ENCODE results near the gene VSTM4.

VSTM4 gene

GRCh38 chr10:49071160-49071761 lies 44.1 kb downstream of the VSTM4 start:
- no peak overlapping the region for H3K18ac ChIP-seq (ENCODE audit: low read length)
- no peak overlapping the region for H2AK5ac ChIP-seq (ENCODE audit: low read length)
- H3K79me2 ChIP-seq (ENCODE audit: control insufficient read depth, insufficient read depth, low read length), result no peaks in the 10 kb centered on the region
- no peak overlapping the region for H3K4me2 ChIP-seq (ENCODE audit: low read length)
- H4K8ac ChIP-seq (ENCODE audit: low read depth, low read length), result no peak overlapping the region
- H2BK120ac ChIP-seq (ENCODE audit: low read depth, low read length), result no peak overlapping the region
- H2BK15ac ChIP-seq (replicated peaks; ENCODE audit: low read depth), result no peak overlapping the region
- H3K56ac ChIP-seq (ENCODE audit: low read length), result no peak overlapping the region
- WGBS (ENCODE audit: extremely low coverage, insufficient coverage, low lambda C conversion rate), result no CpG with 5 or more reads among the region's 7 CpGs
- H3K23ac ChIP-seq (ENCODE audit: low read length), result no peak overlapping the region
- H3K79me1 ChIP-seq (ENCODE audit: low read length), result no peaks in the 10 kb centered on the region
- no peak for DNase-seq
- H3K9ac ChIP-seq (ENCODE audit: low read length), result no peak overlapping the region
- no peak overlapping the region for H3K27ac ChIP-seq (ENCODE audit: low read depth, low read length)
- H3K27me3 ChIP-seq (ENCODE audit: insufficient read depth, low read length, poor library complexity), result no peaks in the 10 kb centered on the region
- no peaks in the 10 kb centered on the region for H3K36me3 ChIP-seq (ENCODE audit: control insufficient read depth, insufficient read depth, low read length)
- H3K4me3 ChIP-seq (ENCODE audit: low read length), result no peak overlapping the region
- no peak overlapping the region for H3K4ac ChIP-seq (ENCODE audit: low read depth, low read length)
- no peak overlapping the region for H2BK5ac ChIP-seq (ENCODE audit: low read length)
- no peaks in the 10 kb centered on the region for H3K4me1 ChIP-seq (ENCODE audit: control insufficient read depth, low read depth, low read length)
- H4K5ac ChIP-seq (ENCODE audit: low read length), result no peak overlapping the region

GRCh38 chr10:49070701-49071100 lies 44.6 kb downstream of the VSTM4 start:
- Histone ChIP-seq H2BK5ac (ENCODE audit: low read length) (no peak overlapping the region), H3K4me3 (ENCODE audit: low read length) (no peak overlapping the region), H3K27me3 (ENCODE audit: insufficient read depth, low read length, poor library complexity) (no peaks in the 10 kb centered on the region), H2BK15ac (replicated peaks; ENCODE audit: low read depth) (no peak overlapping the region), H4K8ac (ENCODE audit: low read depth, low read length) (no peak overlapping the region), H3K27ac (ENCODE audit: low read depth, low read length) (no peak overlapping the region), H3K9ac (ENCODE audit: low read length) (no peak overlapping the region), H2AK5ac (ENCODE audit: low read length) (no peak overlapping the region), H3K36me3 (ENCODE audit: control insufficient read depth, insufficient read depth, low read length) (no peaks in the 10 kb centered on the region), H3K23ac (ENCODE audit: low read length) (no peak overlapping the region), H3K18ac (ENCODE audit: low read length) (no peak overlapping the region), H3K4me1 (ENCODE audit: control insufficient read depth, low read depth, low read length) (no peaks in the 10 kb centered on the region), H3K4me2 (ENCODE audit: low read length) (no peak overlapping the region), H4K5ac (ENCODE audit: low read length) (no peak overlapping the region), H3K4ac (ENCODE audit: low read depth, low read length) (no peak overlapping the region), H3K79me2 (ENCODE audit: control insufficient read depth, insufficient read depth, low read length) (no peaks in the 10 kb centered on the region), H3K79me1 (ENCODE audit: low read length) (no peaks in the 10 kb centered on the region), H3K56ac (ENCODE audit: low read length) (no peak overlapping the region), H2BK120ac (ENCODE audit: low read depth, low read length) (no peak overlapping the region)
- DNase-seq, result no peak
- WGBS (ENCODE audit: extremely low coverage, insufficient coverage, low lambda C conversion rate), result no CpG with 5 or more reads among the region's 4 CpGs

GRCh38 chr10:49068672-49069217 lies 46.6 kb downstream of the VSTM4 start:
- H3K4ac ChIP-seq (ENCODE audit: low read depth, low read length), result no peak overlapping the region
- no peak overlapping the region for H4K8ac ChIP-seq (ENCODE audit: low read depth, low read length)
- no peaks in the 10 kb centered on the region for H3K79me2 ChIP-seq (ENCODE audit: control insufficient read depth, insufficient read depth, low read length)
- H3K36me3 ChIP-seq (ENCODE audit: control insufficient read depth, insufficient read depth, low read length), result no peaks in the 10 kb centered on the region
- no peak overlapping the region for H2BK15ac ChIP-seq (replicated peaks; ENCODE audit: low read depth)
- no peak overlapping the region for H3K27ac ChIP-seq (ENCODE audit: low read depth, low read length)
- H3K4me3 ChIP-seq (ENCODE audit: low read length), result no peak overlapping the region
- H3K56ac ChIP-seq (ENCODE audit: low read length), result no peak overlapping the region
- no peak overlapping the region for H3K9ac ChIP-seq (ENCODE audit: low read length)
- no peak overlapping the region for H4K5ac ChIP-seq (ENCODE audit: low read length)
- no peak overlapping the region for H3K4me2 ChIP-seq (ENCODE audit: low read length)
- no peak for DNase-seq
- H2AK5ac ChIP-seq (ENCODE audit: low read length), result no peak overlapping the region
- WGBS (ENCODE audit: extremely low coverage, insufficient coverage, low lambda C conversion rate), result no CpG with 5 or more reads among the region's 6 CpGs
- no peak overlapping the region for H2BK5ac ChIP-seq (ENCODE audit: low read length)
- H3K4me1 ChIP-seq (ENCODE audit: control insufficient read depth, low read depth, low read length), result no peaks in the 10 kb centered on the region
- H3K18ac ChIP-seq (ENCODE audit: low read length), result no peak overlapping the region
- no peak overlapping the region for H2BK120ac ChIP-seq (ENCODE audit: low read depth, low read length)
- no peaks in the 10 kb centered on the region for H3K79me1 ChIP-seq (ENCODE audit: low read length)
- H3K27me3 ChIP-seq (ENCODE audit: insufficient read depth, low read length, poor library complexity), result no peaks in the 10 kb centered on the region
- H3K23ac ChIP-seq (ENCODE audit: low read length), result no peak overlapping the region

- H3K9ac ChIP-seq (ENCODE audit: low read length), result no peak overlapping the region
- H2BK120ac ChIP-seq (ENCODE audit: low read depth, low read length), result no peak overlapping the region
- H2AK5ac ChIP-seq (ENCODE audit: low read length), result no peak overlapping the region
- no peak for DNase-seq
- H4K8ac ChIP-seq (ENCODE audit: low read depth, low read length), result no peak overlapping the region
- no peak overlapping the region for H3K27ac ChIP-seq (ENCODE audit: low read depth, low read length)
- no peaks in the 10 kb centered on the region for H3K79me1 ChIP-seq (ENCODE audit: low read length)
- H3K56ac ChIP-seq (ENCODE audit: low read length), result no peak overlapping the region
- H3K4ac ChIP-seq (ENCODE audit: low read depth, low read length), result no peak overlapping the region
- no peak overlapping the region for H3K18ac ChIP-seq (ENCODE audit: low read length)
- no peak overlapping the region for H3K23ac ChIP-seq (ENCODE audit: low read length)
- H3K36me3 ChIP-seq (ENCODE audit: control insufficient read depth, insufficient read depth, low read length), result no peaks in the 10 kb centered on the region
- H3K4me1 ChIP-seq (ENCODE audit: control insufficient read depth, low read depth, low read length), result no peaks in the 10 kb centered on the region
- WGBS (ENCODE audit: extremely low coverage, insufficient coverage, low lambda C conversion rate), result no CpG with 5 or more reads among the region's 8 CpGs
- H3K79me2 ChIP-seq (ENCODE audit: control insufficient read depth, insufficient read depth, low read length), result no peaks in the 10 kb centered on the region
- no peak overlapping the region for H2BK5ac ChIP-seq (ENCODE audit: low read length)
- no peak overlapping the region for H2BK15ac ChIP-seq (replicated peaks; ENCODE audit: low read depth)
- H3K4me2 ChIP-seq (ENCODE audit: low read length), result no peak overlapping the region
- no peaks in the 10 kb centered on the region for H3K27me3 ChIP-seq (ENCODE audit: insufficient read depth, low read length, poor library complexity)
- no peak overlapping the region for H4K5ac ChIP-seq (ENCODE audit: low read length)
- H3K4me3 ChIP-seq (ENCODE audit: low read length), result no peak overlapping the region
Observed at GRCh38 chr10:49068209-49068608, 47.1 kb downstream of the VSTM4 start.

GRCh38 chr10:49066944-49067730 lies 48.2 kb downstream of the VSTM4 start:
- WGBS (ENCODE audit: extremely low coverage, insufficient coverage, low lambda C conversion rate), result no CpG with 5 or more reads among the region's 5 CpGs
- Histone ChIP-seq H3K79me1 (ENCODE audit: low read length) (no peaks in the 10 kb centered on the region), H4K8ac (ENCODE audit: low read depth, low read length) (no peak overlapping the region), H3K79me2 (ENCODE audit: control insufficient read depth, insufficient read depth, low read length) (no peaks in the 10 kb centered on the region), H3K9ac (ENCODE audit: low read length) (no peak overlapping the region), H3K56ac (ENCODE audit: low read length) (no peak overlapping the region), H3K27ac (ENCODE audit: low read depth, low read length) (no peak overlapping the region), H3K27me3 (ENCODE audit: insufficient read depth, low read length, poor library complexity) (no peaks in the 10 kb centered on the region), H3K23ac (ENCODE audit: low read length) (no peak overlapping the region), H2BK120ac (ENCODE audit: low read depth, low read length) (no peak overlapping the region), H3K4ac (ENCODE audit: low read depth, low read length) (no peak overlapping the region), H2BK5ac (ENCODE audit: low read length) (no peak overlapping the region), H3K36me3 (ENCODE audit: control insufficient read depth, insufficient read depth, low read length) (no peaks in the 10 kb centered on the region), H3K4me3 (ENCODE audit: low read length) (no peak overlapping the region), H3K4me2 (ENCODE audit: low read length) (no peak overlapping the region), H2BK15ac (replicated peaks; ENCODE audit: low read depth) (no peak overlapping the region), H3K4me1 (ENCODE audit: control insufficient read depth, low read depth, low read length) (no peaks in the 10 kb centered on the region), H3K18ac (ENCODE audit: low read length) (no peak overlapping the region), H4K5ac (ENCODE audit: low read length) (no peak overlapping the region), H2AK5ac (ENCODE audit: low read length) (no peak overlapping the region)
- peak; percentile 87 for DNase-seq

All from mesendoderm (in vitro differentiated cells).